Head of caudate nucleus (tissue), 42 donors: ENCODE measurements around the gene PCDHGB7.
A peak's percentile ranks its signal among the peaks of the same experiment; 100 is the strongest.
"Not testable (repeated sequence)": the region's sequence is repeated elsewhere in the genome, so short reads cannot be mapped to it uniquely, and the experiment has no call there.

Source experiments
- DNase-seq, 42 donors: peaks; one replicate each; pipeline versions ENCODE4 v3.0.0 to v3.0.0-alpha.2; 2020 to 2021; ENCODE audit warnings: mixed read lengths in 7 of 42
- intact Hi-C: fragments of 100-400 bp; cut with DNase I; formaldehyde crosslinking; loops from one replicate; pipeline ENCODE4 v1.15.0; 2022

PCDHGB7 gene

GRCh38 chr5:141393267-141393666 lies 24.2 kb upstream of the PCDHGB7 start:
- intact Hi-C loops, result no loop called here
- DNase-seq, result peak in 1 of 42 donors; percentile 17

- peak in 1 of 42 donors; percentile 13 for DNase-seq
- intact Hi-C loops, result not testable (repeated sequence)
Observed at GRCh38 chr5:141394401-141395187, 22.9 kb upstream of the PCDHGB7 start.

- DNase-seq, result peak in 10 of 42 donors; percentile 19 to 59 (median 49)
- intact Hi-C loops, result not testable (repeated sequence)
Observed at GRCh38 chr5:141397756-141398551, 19.5 kb upstream of the PCDHGB7 start, which contains the start of gene PCDHGB5. Gene PCDHGB5 (plus strand): TSS chr5:141397947. CDS start chr5:141398128, 181 bp downstream.

- peak in 1 of 42 donors; percentile 16 for DNase-seq
- intact Hi-C loops, result no loop called here
Observed at GRCh38 chr5:141398608-141399007, 18.9 kb upstream of the PCDHGB7 start.

GRCh38 chr5:141399555-141400258 lies 17.8 kb upstream of the PCDHGB7 start:
- intact Hi-C loops, result no loop called here

DNA sequence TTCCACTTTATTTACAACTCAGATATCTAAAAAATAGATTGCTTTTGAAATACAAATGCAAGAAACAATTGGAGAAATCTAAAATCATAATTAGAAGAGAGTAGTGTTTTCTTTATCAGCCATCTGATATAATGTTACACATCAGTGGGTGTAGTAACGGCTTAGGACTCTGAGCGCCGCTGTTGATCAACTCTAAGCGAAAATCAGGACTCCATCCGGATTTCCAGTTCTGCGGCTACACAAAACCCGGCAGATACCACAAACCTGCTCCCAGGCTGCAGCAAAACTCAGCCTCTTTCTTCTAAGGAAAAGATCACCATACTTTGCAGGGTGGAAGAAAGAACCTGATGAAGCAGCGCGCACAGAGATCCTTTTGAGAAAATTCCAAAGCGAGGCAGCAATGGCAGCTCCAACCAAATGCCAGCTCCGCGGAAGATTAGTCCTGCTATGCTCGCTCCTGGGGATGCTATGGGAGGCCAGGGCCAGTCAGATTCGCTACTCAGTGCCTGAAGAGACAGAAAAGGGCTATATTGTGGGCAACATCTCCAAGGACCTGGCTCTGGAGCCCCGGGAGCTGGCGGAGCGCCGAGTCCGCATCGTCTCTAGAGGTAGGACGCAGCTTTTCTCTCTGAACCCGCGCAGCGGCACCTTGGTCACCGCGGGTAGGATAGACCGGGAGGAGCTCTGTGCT lies 14.8 kb upstream of the PCDHGB7 start, which contains the start of gene PCDHGA9:
Gene PCDHGA9 (plus strand): TSS at position 226 of the 691 bp plus-strand sequence. CDS start 175 bp downstream, at position 401.
- peak in 14 of 42 donors; percentile 13 to 70 (median 34) for DNase-seq
- intact Hi-C loops, result no loop called here

More at GRCh38 chr5:141399555-141400258, 17.8 kb upstream of the PCDHGB7 start:
- DNase-seq, result peak in 1 of 42 donors; percentile 24

DNA sequence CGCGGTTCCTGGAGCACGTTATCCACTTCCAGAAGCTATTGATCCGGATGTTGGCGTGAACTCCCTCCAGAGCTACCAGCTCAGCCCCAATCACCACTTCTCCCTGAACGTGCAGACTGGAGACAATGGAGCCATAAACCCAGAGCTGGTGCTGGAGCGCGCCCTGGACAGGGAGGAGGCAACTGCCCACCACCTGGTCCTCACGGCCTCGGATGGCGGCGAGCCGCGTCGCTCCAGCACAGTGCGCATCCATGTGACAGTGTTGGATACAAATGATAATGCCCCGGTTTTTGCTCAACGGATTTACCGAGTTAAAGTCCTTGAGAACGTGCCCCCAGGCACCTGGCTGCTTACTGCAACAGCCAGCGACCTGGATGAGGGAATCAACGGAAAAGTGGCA lies 14.1 kb upstream of the PCDHGB7 start:
- peak in 1 of 42 donors; percentile 18 for DNase-seq

DNA sequence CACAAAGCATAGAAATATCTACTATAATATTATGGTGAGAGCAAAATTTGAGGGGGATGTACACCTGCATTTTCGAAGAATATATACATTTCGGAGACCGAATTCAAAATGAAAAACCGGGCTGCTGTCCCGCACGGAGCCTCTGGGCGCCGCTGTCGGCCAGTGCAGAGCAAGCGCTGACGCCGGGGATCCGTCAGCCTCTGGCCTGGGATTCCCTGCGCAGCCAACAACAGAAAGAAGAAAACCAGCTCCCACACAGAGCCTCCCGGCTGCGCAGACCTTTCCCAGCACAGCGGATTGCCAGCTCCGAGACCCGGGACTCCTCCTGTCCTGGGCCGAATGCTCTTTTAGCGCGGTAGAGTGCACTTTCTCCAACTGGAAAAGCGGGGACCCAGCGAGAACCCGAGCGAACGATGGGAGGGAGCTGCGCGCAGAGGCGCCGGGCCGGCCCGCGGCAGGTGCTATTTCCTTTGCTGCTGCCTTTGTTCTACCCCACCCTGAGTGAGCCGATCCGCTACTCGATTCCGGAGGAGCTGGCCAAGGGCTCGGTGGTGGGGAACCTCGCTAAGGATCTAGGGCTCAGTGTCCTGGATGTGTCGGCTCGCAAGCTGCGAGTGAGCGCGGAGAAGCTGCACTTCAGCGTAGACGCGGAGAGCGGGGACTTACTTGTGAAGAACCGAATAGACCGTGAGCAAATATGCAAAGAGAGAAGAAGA lies 9.5 kb upstream of the PCDHGB7 start, which contains the start of gene PCDHGB6:
Gene PCDHGB6 (plus strand): TSS at position 232 of the 716 bp plus-strand sequence. CDS start 182 bp downstream, at position 414.
- intact Hi-C loops, result not testable (repeated sequence)
- peak in 3 of 42 donors; percentile 36 to 55 (median 45) for DNase-seq

More for the DNA sequence above, 14.1 kb upstream of the PCDHGB7 start:
- intact Hi-C loops, result no loop called here

GRCh38 chr5:141409598-141410306 lies 7.7 kb upstream of the PCDHGB7 start:
- intact Hi-C loops, result loop anchor here (10.0 kb wide), 1 partner anchor 145 kb away; no protein-coding TSS in a partner anchor
- DNase-seq, result peak in 1 of 42 donors; percentile 31

GRCh38 chr5:141411575-141411974 lies 5.9 kb upstream of the PCDHGB7 start:
- DNase-seq, result no peak
- intact Hi-C loops, result loop anchor here (10.0 kb wide), 1 partner anchor 143 kb away; no protein-coding TSS in a partner anchor

- intact Hi-C loops, result loop anchor here (10.0 kb wide), 1 partner anchor 142 kb away; no protein-coding TSS in a partner anchor
- peak in 10 of 42 donors; percentile 15 to 68 (median 36) for DNase-seq
Observed at GRCh38 chr5:141412854-141413539, 4.5 kb upstream of the PCDHGB7 start, which contains the start of gene PCDHGA10. Gene PCDHGA10 (plus strand): TSS chr5:141412987. CDS start chr5:141413176, 189 bp downstream.

- peak in 1 of 42 donors; percentile 19 for DNase-seq
Observed at GRCh38 chr5:141413540-141414069, 3.9 kb upstream of the PCDHGB7 start.

GRCh38 chr5:141414548-141415274 lies 2.8 kb upstream of the PCDHGB7 start:
- intact Hi-C loops, result loop anchor here (10.0 kb wide), 1 partner anchor 140 kb away; no protein-coding TSS in a partner anchor
- DNase-seq, result not testable (repeated sequence)

More at GRCh38 chr5:141413540-141414069, 3.9 kb upstream of the PCDHGB7 start:
- intact Hi-C loops, result loop anchor here (10.0 kb wide), 1 partner anchor 141 kb away; no protein-coding TSS in a partner anchor

GRCh38 chr5:141415275-141415618 lies 2.2 kb upstream of the PCDHGB7 start:
- DNase-seq, result peak in 1 of 42 donors; percentile 27
- intact Hi-C loops, result loop anchor here (10.0 kb wide), 1 partner anchor 140 kb away; no protein-coding TSS in a partner anchor
